ENCODE data around the gene LRRC38.

The LRRC38 gene

DNA sequence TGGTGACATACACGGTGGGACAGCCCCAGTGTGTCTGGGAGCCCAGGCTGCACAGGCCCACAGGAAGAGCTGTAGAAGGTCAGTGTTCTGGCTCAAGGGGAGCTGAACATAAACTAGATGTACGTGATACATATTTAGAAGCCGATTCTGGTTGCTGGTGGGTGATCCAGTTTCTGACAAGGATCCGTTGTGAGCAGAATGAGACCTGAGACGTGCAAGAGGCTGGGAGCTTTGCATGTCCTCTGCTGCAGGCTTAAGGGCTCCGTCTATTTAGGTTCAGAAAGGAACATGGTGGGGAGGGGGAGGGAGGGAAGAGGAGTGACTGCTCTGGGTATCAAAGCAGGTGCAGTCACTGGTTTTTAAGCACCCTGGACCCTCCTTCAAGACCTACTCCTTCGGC, 18.6 kb downstream of the LRRC38 start:
- no peak for TF ChIP-seq EZH2phosphoT487 (conservative IDR thresholded peaks at IDR 0.05; ENCODE audit: low read length)
- TF ChIP-seq, protein P1, sequence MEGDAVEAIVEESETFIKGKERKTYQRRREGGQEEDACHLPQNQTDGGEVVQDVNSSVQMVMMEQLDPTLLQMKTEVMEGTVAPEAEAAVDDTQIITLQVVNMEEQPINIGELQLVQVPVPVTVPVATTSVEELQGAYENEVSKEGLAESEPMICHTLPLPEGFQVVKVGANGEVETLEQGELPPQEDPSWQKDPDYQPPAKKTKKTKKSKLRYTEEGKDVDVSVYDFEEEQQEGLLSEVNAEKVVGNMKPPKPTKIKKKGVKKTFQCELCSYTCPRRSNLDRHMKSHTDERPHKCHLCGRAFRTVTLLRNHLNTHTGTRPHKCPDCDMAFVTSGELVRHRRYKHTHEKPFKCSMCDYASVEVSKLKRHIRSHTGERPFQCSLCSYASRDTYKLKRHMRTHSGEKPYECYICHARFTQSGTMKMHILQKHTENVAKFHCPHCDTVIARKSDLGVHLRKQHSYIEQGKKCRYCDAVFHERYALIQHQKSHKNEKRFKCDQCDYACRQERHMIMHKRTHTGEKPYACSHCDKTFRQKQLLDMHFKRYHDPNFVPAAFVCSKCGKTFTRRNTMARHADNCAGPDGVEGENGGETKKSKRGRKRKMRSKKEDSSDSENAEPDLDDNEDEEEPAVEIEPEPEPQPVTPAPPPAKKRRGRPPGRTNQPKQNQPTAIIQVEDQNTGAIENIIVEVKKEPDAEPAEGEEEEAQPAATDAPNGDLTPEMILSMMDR (IDR thresholded peaks at IDR 0.05; ENCODE audit: insufficient read depth, low read length, poor library complexity, severe bottlenecking): no peak
- Histone ChIP-seq H3K36me3 (ENCODE audit: low read length) (no peaks in the 10 kb centered on the region), H3K9me2 (replicated peaks; ENCODE audit: insufficient read depth, low read length) (no peaks in the 10 kb centered on the region), H2AFZ (ENCODE audit: low read depth, low read length, severe bottlenecking) (no peak overlapping the region), H3K9ac (ENCODE audit: low read length) (no peak overlapping the region), H3K27me3 (ENCODE audit: low read length) (no peaks in the 10 kb centered on the region), H3K27ac (ENCODE audit: low read depth, low read length) (no peak overlapping the region), H4K20me1 (ENCODE audit: low read depth, low read length) (no peaks in the 10 kb centered on the region), H3F3A (ENCODE audit: insufficient read depth) (no peaks in the 10 kb centered on the region), H3K4me2 (ENCODE audit: low read depth, low read length, poor library complexity, severe bottlenecking) (no peak overlapping the region), H3K4me3 (ENCODE audit: insufficient read depth, low read length, poor library complexity, severe bottlenecking) (no peak overlapping the region), H3K79me2 (ENCODE audit: insufficient read depth, low read length) (no peaks in the 10 kb centered on the region), H3K9me3 (ENCODE audit: insufficient read depth, low read length) (no peaks in the 10 kb centered on the region)

DNA sequence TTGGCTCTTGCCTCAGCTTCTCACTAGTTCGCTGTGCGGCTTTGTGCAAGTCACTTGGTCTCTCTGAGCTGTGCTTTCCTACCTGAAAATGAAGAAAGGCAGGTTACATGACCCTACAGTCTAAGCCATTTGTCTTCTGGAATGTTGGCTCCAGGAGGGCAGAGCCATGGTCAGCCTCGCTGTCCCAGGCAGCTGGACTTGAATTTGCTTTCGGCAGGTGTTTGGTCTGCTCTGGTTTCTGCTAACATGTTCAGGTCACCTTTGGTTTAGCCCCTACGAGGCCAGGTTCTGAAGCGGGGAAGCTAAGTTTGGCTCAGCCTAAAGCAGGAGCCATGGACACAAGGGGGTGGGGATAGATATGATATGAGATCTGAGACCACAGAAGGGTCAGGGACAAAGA, 19.1 kb downstream of the LRRC38 start:
- Histone ChIP-seq H4K20me1 (ENCODE audit: low read depth, low read length) (no peaks in the 10 kb centered on the region), H3K36me3 (ENCODE audit: low read length) (no peaks in the 10 kb centered on the region), H3K27me3 (ENCODE audit: low read length) (no peaks in the 10 kb centered on the region), H3K9ac (ENCODE audit: low read length) (no peak overlapping the region), H3K27ac (ENCODE audit: low read depth, low read length) (no peak overlapping the region), H3K79me2 (ENCODE audit: insufficient read depth, low read length) (no peaks in the 10 kb centered on the region), H3F3A (ENCODE audit: insufficient read depth) (no peaks in the 10 kb centered on the region), H2AFZ (ENCODE audit: low read depth, low read length, severe bottlenecking) (no peak overlapping the region), H3K4me2 (ENCODE audit: low read depth, low read length, poor library complexity, severe bottlenecking) (no peak overlapping the region), H3K9me2 (replicated peaks; ENCODE audit: insufficient read depth, low read length) (no peaks in the 10 kb centered on the region), H3K9me3 (ENCODE audit: insufficient read depth, low read length) (no peaks in the 10 kb centered on the region), H3K4me3 (ENCODE audit: insufficient read depth, low read length, poor library complexity, severe bottlenecking) (no peak overlapping the region)
- no peak for TF ChIP-seq EZH2phosphoT487 (conservative IDR thresholded peaks at IDR 0.05; ENCODE audit: low read length)
- TF ChIP-seq, protein P1 (IDR thresholded peaks at IDR 0.05; ENCODE audit: insufficient read depth, low read length, poor library complexity, severe bottlenecking): no peak

DNA sequence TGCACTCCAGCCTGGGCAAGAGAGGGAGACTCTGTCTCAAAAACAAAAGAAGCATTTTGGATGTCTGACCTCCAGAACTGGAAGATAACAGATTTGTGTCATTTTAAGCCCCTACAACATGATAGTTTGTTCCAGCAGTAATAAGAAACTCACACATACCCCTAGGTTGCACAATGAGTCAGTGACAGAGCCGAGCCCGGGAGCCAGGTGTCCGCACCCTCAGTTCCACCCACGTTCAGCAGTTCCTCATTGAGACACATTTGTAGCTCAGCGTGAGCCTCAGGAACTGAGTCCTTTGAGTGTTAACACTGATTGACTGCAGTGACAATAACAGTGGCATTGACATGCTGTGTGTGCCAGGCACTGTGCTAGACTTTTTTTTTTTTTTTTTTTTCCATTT, 19.8 kb downstream of the LRRC38 start:
- Histone ChIP-seq H3K9ac (ENCODE audit: low read length) (no peak overlapping the region), H3K27me3 (ENCODE audit: low read length) (no peaks in the 10 kb centered on the region), H3K27ac (ENCODE audit: low read depth, low read length) (no peak overlapping the region), H3K4me2 (ENCODE audit: low read depth, low read length, poor library complexity, severe bottlenecking) (no peak overlapping the region), H3K4me3 (ENCODE audit: insufficient read depth, low read length, poor library complexity, severe bottlenecking) (no peak overlapping the region), H2AFZ (ENCODE audit: low read depth, low read length, severe bottlenecking) (no peak overlapping the region), H3K9me2 (replicated peaks; ENCODE audit: insufficient read depth, low read length) (no peaks in the 10 kb centered on the region), H3K9me3 (ENCODE audit: insufficient read depth, low read length) (no peaks in the 10 kb centered on the region), H3K79me2 (ENCODE audit: insufficient read depth, low read length) (no peaks in the 10 kb centered on the region), H3K36me3 (ENCODE audit: low read length) (no peaks in the 10 kb centered on the region), H4K20me1 (ENCODE audit: low read depth, low read length) (no peaks in the 10 kb centered on the region), H3F3A (ENCODE audit: insufficient read depth) (no peaks in the 10 kb centered on the region)
- TF ChIP-seq EZH2phosphoT487 (conservative IDR thresholded peaks at IDR 0.05; ENCODE audit: low read length): no peak
- TF ChIP-seq, protein P1 (IDR thresholded peaks at IDR 0.05; ENCODE audit: insufficient read depth, low read length, poor library complexity, severe bottlenecking): no peak

Data from SU-DHL-6 (cell line).